Measurements from ENCODE around the gene NR1I3.

GRCh38 chr1:161200992-161201835, 36.8 kb downstream of the NR1I3 start:
- TF ChIP-seq EP300 (IDR thresholded peaks at IDR 0.05; ENCODE audit: low read depth) (no peak), POLR2AphosphoS5 (IDR thresholded peaks at IDR 0.05) (no peak), POLR2A (IDR thresholded peaks at IDR 0.05) (no peak)
- TF ChIP-seq, protein P1, sequence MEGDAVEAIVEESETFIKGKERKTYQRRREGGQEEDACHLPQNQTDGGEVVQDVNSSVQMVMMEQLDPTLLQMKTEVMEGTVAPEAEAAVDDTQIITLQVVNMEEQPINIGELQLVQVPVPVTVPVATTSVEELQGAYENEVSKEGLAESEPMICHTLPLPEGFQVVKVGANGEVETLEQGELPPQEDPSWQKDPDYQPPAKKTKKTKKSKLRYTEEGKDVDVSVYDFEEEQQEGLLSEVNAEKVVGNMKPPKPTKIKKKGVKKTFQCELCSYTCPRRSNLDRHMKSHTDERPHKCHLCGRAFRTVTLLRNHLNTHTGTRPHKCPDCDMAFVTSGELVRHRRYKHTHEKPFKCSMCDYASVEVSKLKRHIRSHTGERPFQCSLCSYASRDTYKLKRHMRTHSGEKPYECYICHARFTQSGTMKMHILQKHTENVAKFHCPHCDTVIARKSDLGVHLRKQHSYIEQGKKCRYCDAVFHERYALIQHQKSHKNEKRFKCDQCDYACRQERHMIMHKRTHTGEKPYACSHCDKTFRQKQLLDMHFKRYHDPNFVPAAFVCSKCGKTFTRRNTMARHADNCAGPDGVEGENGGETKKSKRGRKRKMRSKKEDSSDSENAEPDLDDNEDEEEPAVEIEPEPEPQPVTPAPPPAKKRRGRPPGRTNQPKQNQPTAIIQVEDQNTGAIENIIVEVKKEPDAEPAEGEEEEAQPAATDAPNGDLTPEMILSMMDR (IDR thresholded peaks at IDR 0.05) = no peak
